Hepatocyte (in vitro differentiated cells): ENCODE results near the gene ISL1.

ENCODE experiments used
- CTCF ChIP-seq: fragments of 200-600 bp; sonication (generic); IDR thresholded peaks from 2 replicates; pipeline ENCODE4 v1.5.1; 2016; ENCODE audit warnings: antibody characterized with exemption, mild to moderate bottlenecking; ENCODE audit not compliant: poor library complexity
- EZH2 ChIP-seq: fragments of 200-600 bp; sonication (generic); IDR thresholded peaks from 2 replicates; pipeline ENCODE4 v1.6.1; 2016; ENCODE audit warnings: antibody characterized with exemption, mild to moderate bottlenecking, borderline replicate concordance

GRCh38 chr5:51385216-51385615, 2.0 kb downstream of the ISL1 start:
- TF ChIP-seq CTCF (no peak), EZH2 (no peak)
